H9 (cell line): Measurements from ENCODE around the gene ACACA. TPM values are rescaled to one million over a fixed set of nuclear protein-coding genes. Genes with fewer than 3 reads are reported as not detected.
A peak's percentile ranks its signal among the peaks of the same experiment; 100 is the strongest.

Source experiments
- DNase-seq: peaks from one replicate; pipeline ENCODE4 v3.0.0-alpha.2; 2017
- H2AFZ ChIP-seq: one replicate; pipeline ENCODE4 v1.6.1; 2013; ENCODE audit warnings: mild to moderate bottlenecking, low read length, control low read depth, moderate library complexity
- H2AK5ac ChIP-seq: 2 replicates; pipeline ENCODE4 v1.6.1; 2013; ENCODE audit warnings: low read length, control low read depth, mixed read lengths; ENCODE audit not compliant: insufficient read length
- H2BK120ac ChIP-seq: one replicate; pipeline ENCODE4 v1.6.1; 2013; ENCODE audit warnings: low read depth, mild to moderate bottlenecking, low read length, control low read depth, inconsistent platforms; ENCODE audit not compliant: poor library complexity, severe bottlenecking
- H2BK12ac ChIP-seq: 2 replicates; pipeline ENCODE4 v1.6.1; 2013; ENCODE audit warnings: low read length, control low read depth, mixed read lengths, low read depth; ENCODE audit not compliant: insufficient read length
- H2BK15ac ChIP-seq: 2 replicates; pipeline ENCODE4 v1.6.1; 2013; ENCODE audit warnings: low read depth, low read length, control low read depth
- H2BK20ac ChIP-seq: one replicate; pipeline ENCODE4 v1.6.1; 2013; ENCODE audit warnings: low read depth, mild to moderate bottlenecking, low read length, control low read depth, inconsistent platforms; ENCODE audit not compliant: poor library complexity, severe bottlenecking
- H2BK5ac ChIP-seq: 2 replicates; pipeline ENCODE4 v1.6.1; 2013; ENCODE audit warnings: low read length, control low read depth, mixed read lengths; ENCODE audit not compliant: insufficient read length
- H3K14ac ChIP-seq: 2 replicates; pipeline ENCODE4 v1.6.1; 2013; ENCODE audit warnings: low read length, control low read depth; ENCODE audit not compliant: insufficient read depth
- H3K18ac ChIP-seq: 2 replicates; pipeline ENCODE4 v1.6.1; 2013; ENCODE audit warnings: low read depth, mild to moderate bottlenecking, mixed read lengths, low read length, control low read depth; ENCODE audit not compliant: insufficient read length
- H3K23ac ChIP-seq: 2 replicates; pipeline ENCODE4 v1.6.1; 2013; ENCODE audit warnings: low read length, control low read depth, mixed read lengths, low read depth; ENCODE audit not compliant: insufficient read length
- H3K23me2 ChIP-seq: 2 replicates; pipeline ENCODE4 v1.6.1; 2013; ENCODE audit warnings: low read depth, mild to moderate bottlenecking, mixed read lengths, low read length, control low read depth; ENCODE audit not compliant: insufficient read length, poor library complexity, severe bottlenecking
- H3K27ac ChIP-seq: 2 replicates; pipeline ENCODE4 v1.5.1; 2013; ENCODE audit warnings: low read length, control low read depth, mixed read lengths, low read depth; ENCODE audit not compliant: insufficient read length
- H3K27me3 ChIP-seq: 2 replicates; pipeline ENCODE4 v1.6.1; 2013; ENCODE audit warnings: low read length, control low read depth, inconsistent platforms; ENCODE audit not compliant: insufficient read depth
- H3K4ac ChIP-seq: 2 replicates; pipeline ENCODE4 v1.6.1; 2013; ENCODE audit warnings: low read depth, mild to moderate bottlenecking, control low read depth, inconsistent platforms, low read length, moderate library complexity
- H3K4me1 ChIP-seq: 2 replicates; pipeline ENCODE4 v1.6.1; 2013; ENCODE audit warnings: low read length, control low read depth, inconsistent platforms; ENCODE audit not compliant: insufficient read depth
- H3K4me2 ChIP-seq: 2 replicates; pipeline ENCODE4 v1.6.1; 2013; ENCODE audit warnings: low read length, control low read depth, mixed read lengths; ENCODE audit not compliant: insufficient read length, insufficient read depth
- H3K56ac ChIP-seq: 2 replicates; pipeline ENCODE4 v1.6.1; 2013; ENCODE audit warnings: low read depth, mild to moderate bottlenecking, mixed read lengths, low read length, control low read depth; ENCODE audit not compliant: insufficient read length
- H3K79me1 ChIP-seq: 2 replicates; pipeline ENCODE4 v1.6.1; 2013; ENCODE audit warnings: low read depth, mild to moderate bottlenecking, moderate library complexity, low read length, control low read depth, inconsistent platforms; ENCODE audit not compliant: insufficient read depth, poor library complexity, severe bottlenecking
- H3K79me2 ChIP-seq: 2 replicates; pipeline ENCODE4 v1.6.1; 2013; ENCODE audit warnings: low read length, control low read depth, inconsistent platforms; ENCODE audit not compliant: insufficient read depth
- H3K9ac ChIP-seq: 2 replicates; pipeline ENCODE4 v1.6.1; 2013; ENCODE audit warnings: low read length, control low read depth, mixed read lengths; ENCODE audit not compliant: insufficient read length; ENCODE audit errors: extremely low read depth
- H3K9me3 ChIP-seq: one replicate; pipeline ENCODE4 v1.6.1; 2013; ENCODE audit warnings: low read depth, low read length, inconsistent platforms; ENCODE audit not compliant: control insufficient read depth
- H3T11ph ChIP-seq: one replicate; pipeline ENCODE4 v1.6.1; 2013; ENCODE audit warnings: mild to moderate bottlenecking, low read length, control low read depth, inconsistent platforms
- H4K20me1 ChIP-seq: one replicate; pipeline ENCODE4 v1.6.1; 2013; ENCODE audit not compliant: control insufficient read depth, insufficient read length, insufficient read depth
- H4K5ac ChIP-seq: 2 replicates; pipeline ENCODE4 v1.6.1; 2013; ENCODE audit warnings: low read depth, mild to moderate bottlenecking, mixed read lengths, low read length, control low read depth; ENCODE audit not compliant: insufficient read length
- H4K8ac ChIP-seq: replicated peaks from 2 replicates; pipeline ENCODE4 v1.6.1; 2013; ENCODE audit warnings: low read length, control low read depth, mixed read lengths, low read depth; ENCODE audit not compliant: insufficient read length
- H4K91ac ChIP-seq: 2 replicates; pipeline ENCODE4 v1.6.1; 2013; ENCODE audit warnings: low read depth, mild to moderate bottlenecking, moderate library complexity, mixed read lengths, low read length, control low read depth; ENCODE audit not compliant: insufficient read length
- H3K27ac Mint-ChIP-seq, 3 experiments: 2 replicates in 2 of 3; 3 replicates in 1 of 3; pipeline ENCODE4 v1.8.0; 2020 to 2021; ENCODE audit warnings: mixed read lengths in 3 of 3, mild to moderate bottlenecking in 1 of 3, moderate library complexity in 1 of 3
- H3K27me3 Mint-ChIP-seq: 2 replicates; pipeline ENCODE4 v1.8.0; 2021; ENCODE audit warnings: low read depth, mild to moderate bottlenecking, moderate library complexity, mixed read lengths
- H3K36me3 Mint-ChIP-seq, 3 experiments: 2 replicates in 2 of 3; 3 replicates in 1 of 3; pipeline ENCODE4 v1.8.0; 2020 to 2021; ENCODE audit warnings: low read depth in 3 of 3, mixed read lengths in 3 of 3; ENCODE audit not compliant: insufficient read depth in 1 of 3
- H3K4me1 Mint-ChIP-seq, 2 experiments: 2 replicates each; pipeline ENCODE4 v1.8.0; 2020; ENCODE audit warnings: mixed read lengths in 2 of 2
- H3K4me3 Mint-ChIP-seq, 2 experiments: 2 replicates in 1 of 2; 3 replicates in 1 of 2; pipeline ENCODE4 v1.8.0; 2020 to 2021; ENCODE audit warnings: mild to moderate bottlenecking in 2 of 2, mixed read lengths in 2 of 2, moderate library complexity in 1 of 2
- H3K9me3 Mint-ChIP-seq, 2 experiments: 2 replicates in 1 of 2; 3 replicates in 1 of 2; pipeline ENCODE4 v1.8.0; 2020; ENCODE audit warnings: mild to moderate bottlenecking in 2 of 2, mixed read lengths in 2 of 2, moderate library complexity in 1 of 2
- WGBS: extraction: QIAGEN DNeasy Blood & Tissue Kit; methylation state at CpG from one replicate; pipeline ENCODE4 v1.1.7; 2013; ENCODE audit warnings: missing lambda C conversion rate, low lambda C conversion rate, mixed read lengths; ENCODE audit not compliant: insufficient read length; ENCODE audit errors: extremely low coverage; 5-methylcytosine and 5-hydroxymethylcytosine counted together
- total RNA-seq: library from RNA; stranded (reverse); gene quantifications from 2 replicates; pipeline ENCODE4 v1.2.1, GENCODE V29; 2021
- TF ChIP-seq, protein P1 (sequence below): fragments of 200-600 bp; sonication (generic); conservative IDR thresholded peaks from 3 replicates; pipeline ENCODE4 v1.8.0; 2021; ENCODE audit warnings: antibody characterized with exemption, mild to moderate bottlenecking

The ACACA gene
- total RNA-seq, 1 experiment from 2014 or later, result 135 TPM

DNA sequence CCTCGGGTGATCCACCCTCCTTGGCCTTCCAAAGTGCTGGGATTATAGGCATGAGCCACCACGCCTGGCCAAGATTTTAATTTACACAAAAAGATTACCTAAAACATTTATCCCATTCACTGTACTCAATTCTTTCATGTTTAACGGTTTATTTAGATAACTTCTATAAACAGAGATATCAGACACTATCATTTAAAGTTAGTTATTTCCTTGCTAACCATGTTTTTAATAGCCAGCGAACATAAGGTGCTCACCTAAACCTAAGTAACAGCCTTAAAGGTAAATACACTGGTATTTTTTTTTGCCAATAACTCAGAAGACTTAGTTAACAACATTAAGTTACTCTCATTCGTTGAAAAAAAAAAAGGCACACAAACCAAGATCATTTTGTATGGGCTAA, 112.9 kb downstream of the ACACA start:
- no peak overlapping the region for H3K18ac ChIP-seq
- H3K27ac Mint-ChIP-seq, result peak overlapping the region in 1 of 3 experiments; percentile 91; a peak in 1 of 7 replicates
- H3K23ac ChIP-seq, result no peak overlapping the region
- no peaks in the 10 kb centered on the region; a peak in 3 of 7 replicates for H3K36me3 Mint-ChIP-seq
- H2AFZ ChIP-seq, result no peak overlapping the region
- no peak overlapping the region for H2BK5ac ChIP-seq
- H2BK120ac ChIP-seq, result no peak overlapping the region
- no peaks in the 10 kb centered on the region; a peak in 1 of 5 replicates for H3K9me3 Mint-ChIP-seq
- WGBS, result no CpG with 5 or more reads among the region's 5 CpGs
- no peak overlapping the region for H2BK12ac ChIP-seq
- TF ChIP-seq, protein P1, sequence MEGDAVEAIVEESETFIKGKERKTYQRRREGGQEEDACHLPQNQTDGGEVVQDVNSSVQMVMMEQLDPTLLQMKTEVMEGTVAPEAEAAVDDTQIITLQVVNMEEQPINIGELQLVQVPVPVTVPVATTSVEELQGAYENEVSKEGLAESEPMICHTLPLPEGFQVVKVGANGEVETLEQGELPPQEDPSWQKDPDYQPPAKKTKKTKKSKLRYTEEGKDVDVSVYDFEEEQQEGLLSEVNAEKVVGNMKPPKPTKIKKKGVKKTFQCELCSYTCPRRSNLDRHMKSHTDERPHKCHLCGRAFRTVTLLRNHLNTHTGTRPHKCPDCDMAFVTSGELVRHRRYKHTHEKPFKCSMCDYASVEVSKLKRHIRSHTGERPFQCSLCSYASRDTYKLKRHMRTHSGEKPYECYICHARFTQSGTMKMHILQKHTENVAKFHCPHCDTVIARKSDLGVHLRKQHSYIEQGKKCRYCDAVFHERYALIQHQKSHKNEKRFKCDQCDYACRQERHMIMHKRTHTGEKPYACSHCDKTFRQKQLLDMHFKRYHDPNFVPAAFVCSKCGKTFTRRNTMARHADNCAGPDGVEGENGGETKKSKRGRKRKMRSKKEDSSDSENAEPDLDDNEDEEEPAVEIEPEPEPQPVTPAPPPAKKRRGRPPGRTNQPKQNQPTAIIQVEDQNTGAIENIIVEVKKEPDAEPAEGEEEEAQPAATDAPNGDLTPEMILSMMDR, result no peak
- H4K8ac ChIP-seq, result no peak overlapping the region
- H3K79me1 ChIP-seq, result peaks cover 3% of the 10 kb centered on the region
- no peak overlapping the region for H3K56ac ChIP-seq
- H3K9ac ChIP-seq, result no peak overlapping the region
- H2BK20ac ChIP-seq, result no peak overlapping the region
- H3K4ac ChIP-seq, result no peak overlapping the region
- H2BK15ac ChIP-seq, result no peak overlapping the region
- H3K4me3 Mint-ChIP-seq, result no peak overlapping the region
- H3K27me3 ChIP-seq, result no peaks in the 10 kb centered on the region
- H3K23me2 ChIP-seq, result no peaks in the 10 kb centered on the region
- no peaks in the 10 kb centered on the region for H3K9me3 ChIP-seq
- no peak for DNase-seq
- no peak overlapping the region for H3K27ac ChIP-seq
- peaks cover 5% of the 10 kb centered on the region; the same call in 1 of the 2 replicates for H3K79me2 ChIP-seq
- peaks cover 6% of the 10 kb centered on the region; the same call in 1 of the 2 replicates for H3K4me1 ChIP-seq
- no peaks in the 10 kb centered on the region for H3K27me3 Mint-ChIP-seq
- H3T11ph ChIP-seq, result no peak overlapping the region
- H4K5ac ChIP-seq, result no peak overlapping the region
- H3K4me1 Mint-ChIP-seq, result peaks cover 21 to 35% of the 10 kb centered on the region in 2 experiments
- H3K4me2 ChIP-seq, result no peak overlapping the region
- no peak overlapping the region for H2AK5ac ChIP-seq
- no peak overlapping the region for H3K14ac ChIP-seq
- H4K20me1 ChIP-seq, result no peaks in the 10 kb centered on the region
- no peak overlapping the region for H4K91ac ChIP-seq
